Suppressor macrophage treated with lipopolysaccharide for 1 hour (primary cell): ENCODE data around the gene RAP1GDS1.
"Not testable (repeated sequence)": the region's sequence is repeated elsewhere in the genome, so short reads cannot be mapped to it uniquely, and the experiment has no call there.

Source experiments
- DNase-seq, 3 donors: peaks; one replicate each; pipeline ENCODE4 v3.0.0-alpha.2; 2020 to 2022

RAP1GDS1 gene

DNA sequence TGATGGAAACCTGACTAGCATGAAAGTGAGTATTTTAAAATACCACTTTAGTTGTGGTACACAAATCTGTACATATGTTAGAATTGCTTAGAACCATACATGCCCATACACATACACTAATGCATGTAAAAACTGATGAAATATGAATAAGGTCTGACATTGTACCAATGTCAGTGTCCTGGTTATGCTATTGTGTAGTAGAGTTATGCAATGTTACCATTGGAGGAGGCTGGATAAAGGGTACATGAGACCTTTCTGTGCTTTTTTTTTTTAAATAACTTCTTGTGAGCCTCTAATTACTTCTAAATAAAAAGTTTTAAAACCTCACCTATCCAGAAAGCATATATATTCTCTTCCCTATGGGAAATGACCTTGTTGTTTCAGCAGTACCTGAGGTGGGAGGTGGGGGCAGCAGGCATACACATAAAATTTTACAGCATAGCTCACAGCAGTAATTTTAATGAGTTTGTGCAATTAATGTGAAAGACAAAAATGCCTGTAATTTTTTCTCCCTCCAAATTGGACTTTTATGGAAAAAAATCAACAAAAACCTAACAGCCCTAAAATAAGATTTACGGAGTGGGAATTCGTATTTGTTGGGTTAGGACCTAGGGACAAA, 97.6 kb downstream of the RAP1GDS1 start:
- DNase-seq, result no peak

DNA sequence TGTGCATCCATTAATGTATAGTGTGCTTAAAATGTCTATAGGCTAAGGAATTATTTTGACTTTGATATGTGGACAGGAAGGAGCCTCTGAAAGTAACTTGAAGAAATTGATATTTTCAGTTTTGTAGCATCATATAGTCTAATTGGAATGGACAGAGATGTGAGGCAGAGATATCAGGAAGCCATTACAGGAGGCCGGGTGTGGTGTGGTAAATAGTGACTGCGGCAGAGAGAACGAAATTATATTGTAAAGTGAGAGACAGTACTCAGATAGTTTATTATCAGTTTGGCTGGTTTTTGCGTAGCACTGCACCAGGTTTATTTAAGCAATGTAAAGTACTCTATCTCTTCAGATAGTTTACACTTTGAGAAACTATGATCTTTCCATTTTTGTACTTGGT, 98.5 kb downstream of the RAP1GDS1 start:
- DNase-seq, result no peak

DNA sequence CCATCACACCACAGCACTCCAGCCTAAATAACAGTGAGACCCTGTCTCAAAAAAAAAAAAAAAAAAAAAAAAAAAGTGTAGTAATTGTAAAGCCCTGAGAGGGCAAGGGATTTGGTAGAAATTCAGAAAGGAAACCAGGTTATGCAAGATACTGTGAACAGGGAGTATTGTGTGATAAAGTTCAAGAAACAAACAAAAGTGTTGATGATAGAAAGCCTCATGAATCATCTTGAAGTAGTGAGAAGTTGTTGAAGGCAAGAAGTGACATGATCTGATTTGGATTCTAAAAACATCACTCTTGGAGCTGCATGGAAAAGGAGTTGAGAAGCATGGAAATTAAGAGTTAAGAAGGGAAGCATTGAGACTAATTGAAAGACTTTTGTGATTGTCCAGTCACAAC, 102.2 kb downstream of the RAP1GDS1 start:
- no peak for DNase-seq

DNA sequence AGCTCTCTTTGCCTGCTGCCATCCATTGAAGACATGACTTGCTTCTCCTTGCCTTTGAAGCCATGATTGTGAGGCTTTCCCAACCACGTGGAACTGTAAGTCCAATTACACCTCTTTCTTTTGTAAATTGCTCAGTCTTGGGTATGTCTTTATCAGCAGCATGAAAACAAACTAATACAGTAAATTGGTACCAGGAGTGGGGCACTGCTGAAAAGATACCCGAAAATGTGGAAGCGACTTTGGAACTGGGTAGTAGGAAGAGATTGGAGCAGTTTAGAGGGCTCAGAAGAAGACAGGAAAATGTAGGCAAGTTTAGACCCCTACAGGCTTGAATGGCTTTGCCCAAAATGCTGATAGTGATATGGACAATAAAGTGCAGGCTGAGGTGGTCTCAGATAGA, 105.1 kb downstream of the RAP1GDS1 start:
- not testable (repeated sequence) for DNase-seq

DNA sequence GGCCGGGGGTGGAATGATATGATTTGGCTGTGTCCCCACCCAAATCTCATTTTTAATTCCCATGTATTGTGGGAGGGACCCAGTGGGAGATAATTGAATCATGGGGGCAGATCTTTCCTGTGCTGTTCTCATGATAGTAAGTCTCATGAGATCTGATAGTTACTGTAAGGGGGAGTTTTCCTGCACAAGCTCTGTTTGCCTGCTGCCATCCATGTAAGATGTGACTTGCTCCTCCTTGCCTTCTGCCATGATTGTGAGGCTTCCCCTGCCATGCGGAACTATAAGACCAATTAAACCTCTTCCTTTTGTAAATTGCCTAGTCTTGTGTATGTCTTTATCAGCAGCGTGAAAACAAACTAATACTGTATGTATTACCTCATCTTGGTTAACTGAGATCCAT, 106.8 kb downstream of the RAP1GDS1 start:
- DNase-seq, result not testable (repeated sequence)

DNA sequence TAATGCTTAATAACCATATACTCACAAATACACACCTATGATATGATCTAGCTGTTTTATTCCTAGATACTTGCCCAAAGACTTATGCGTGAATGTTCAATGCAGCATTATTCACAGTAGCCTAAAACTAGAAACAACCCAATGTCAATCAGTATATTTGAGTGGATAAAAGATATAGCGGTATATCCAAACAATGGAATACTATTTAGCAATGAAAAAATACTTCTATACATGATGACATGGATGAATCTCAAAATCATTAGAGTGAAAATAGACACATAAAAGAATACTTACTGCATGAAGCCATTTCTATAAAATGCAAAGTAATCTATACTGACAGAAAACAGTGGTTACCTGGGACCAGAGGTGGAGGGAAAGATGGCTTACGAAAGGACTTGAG, 108.1 kb downstream of the RAP1GDS1 start:
- no peak for DNase-seq

DNA sequence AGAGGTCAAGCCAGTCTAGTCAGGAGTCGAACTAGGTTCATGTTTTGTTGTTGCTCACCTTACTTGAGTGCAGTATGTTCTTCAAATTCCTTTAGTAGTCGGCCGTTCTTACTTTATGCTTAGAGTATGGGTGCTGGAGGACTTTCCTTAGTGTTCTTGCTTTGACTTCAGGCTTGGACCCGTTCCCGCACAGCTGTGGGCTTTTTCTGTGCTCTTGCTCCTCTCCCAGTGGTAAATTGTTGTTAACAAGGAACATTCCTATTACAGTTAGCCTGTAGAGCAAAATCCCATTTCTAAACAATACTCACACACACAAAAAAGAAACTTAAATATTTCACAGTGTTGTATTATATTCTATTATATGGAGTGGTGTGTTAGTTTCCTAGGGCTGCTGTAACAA, 113.5 kb downstream of the RAP1GDS1 start:
- DNase-seq, result no peak

DNA sequence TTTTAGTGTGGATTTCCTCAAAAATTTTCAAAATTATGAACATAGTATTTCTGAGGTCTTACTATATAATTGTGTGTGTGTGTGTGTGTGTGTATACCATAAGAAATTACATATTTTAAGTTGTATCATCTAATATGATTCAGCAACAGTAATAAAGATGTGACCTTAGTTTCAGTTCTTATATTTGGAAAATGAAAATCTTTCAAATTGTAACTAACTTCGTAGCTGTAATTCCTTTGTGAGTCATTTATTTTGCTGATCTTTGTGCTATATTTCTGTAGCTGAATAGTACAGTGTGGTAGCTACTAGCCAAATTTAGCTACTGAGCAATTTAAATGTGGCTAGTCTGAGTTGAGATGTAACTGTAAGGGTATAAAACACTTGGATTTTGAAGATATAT, 116.4 kb downstream of the RAP1GDS1 start:
- peak; percentile 26 to 85 (median 77) for DNase-seq

DNA sequence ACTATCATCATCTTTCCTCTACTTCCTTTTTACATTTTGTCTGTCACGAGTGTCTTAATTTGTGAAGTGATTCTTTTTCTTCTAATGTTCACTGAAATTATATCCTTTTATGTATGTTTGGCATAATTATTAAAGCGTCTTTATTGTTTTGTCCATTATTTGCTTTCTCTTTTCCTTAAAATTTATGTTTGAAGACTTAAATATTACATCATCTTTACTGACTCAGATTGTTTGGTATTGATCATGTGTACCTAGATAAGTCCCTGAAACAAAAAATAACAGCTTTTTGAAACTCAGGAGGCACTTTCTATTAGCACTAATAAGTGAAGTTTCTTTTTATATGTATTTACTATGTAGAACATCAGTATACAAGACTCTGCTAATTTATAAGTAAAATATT, 120.1 kb downstream of the RAP1GDS1 start:
- no peak for DNase-seq

DNA sequence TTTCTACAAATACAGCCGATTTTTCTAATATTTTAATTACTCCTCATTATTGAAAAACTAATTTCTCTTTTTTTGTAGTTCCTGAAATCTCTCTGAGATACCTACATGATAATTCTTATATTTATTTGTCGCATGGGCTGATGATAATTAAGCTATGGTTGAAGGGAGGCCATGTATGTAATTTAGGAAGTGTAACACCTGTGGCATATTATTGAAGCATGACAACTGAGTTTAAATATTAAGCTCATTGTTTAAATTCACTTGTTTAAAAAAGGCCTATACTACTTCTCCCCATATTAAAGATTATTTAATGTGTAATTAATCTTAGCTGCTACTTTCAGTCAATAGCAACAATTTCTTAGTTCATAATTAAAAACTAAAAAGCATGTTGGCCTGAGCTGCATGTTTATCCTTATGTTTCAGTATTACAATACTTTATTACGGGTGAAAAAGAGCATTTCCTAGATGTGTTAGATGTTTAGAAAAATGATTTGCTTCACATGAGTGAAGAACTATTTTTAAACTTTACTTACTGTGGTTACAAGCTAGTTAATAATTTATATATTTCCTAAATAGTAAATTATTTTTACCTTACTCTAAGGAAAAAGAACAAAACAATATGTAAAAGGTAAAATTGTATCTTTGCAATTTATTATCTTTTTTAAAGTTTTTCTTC, 122.4 kb downstream of the RAP1GDS1 start:
- DNase-seq, result no peak

DNA sequence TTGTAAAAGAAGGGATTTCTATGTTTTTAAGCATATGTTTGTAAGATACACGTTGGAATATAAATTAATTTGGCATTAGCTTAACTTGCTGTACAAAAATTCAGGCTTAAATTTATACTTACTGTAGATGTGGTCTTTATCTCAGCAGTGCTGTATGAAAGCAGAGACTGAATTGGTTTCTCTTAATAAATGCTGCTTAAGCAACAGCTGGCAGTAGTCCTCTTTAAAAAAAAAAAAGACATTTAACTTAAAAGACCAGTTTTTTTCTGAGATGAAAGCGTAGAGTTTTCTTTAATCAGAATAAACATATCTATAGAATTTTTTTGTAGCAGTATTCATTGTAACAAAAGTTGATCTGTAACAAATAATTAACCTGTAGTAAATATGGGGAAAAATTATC, 124.6 kb downstream of the RAP1GDS1 start:
- DNase-seq, result no peak

DNA sequence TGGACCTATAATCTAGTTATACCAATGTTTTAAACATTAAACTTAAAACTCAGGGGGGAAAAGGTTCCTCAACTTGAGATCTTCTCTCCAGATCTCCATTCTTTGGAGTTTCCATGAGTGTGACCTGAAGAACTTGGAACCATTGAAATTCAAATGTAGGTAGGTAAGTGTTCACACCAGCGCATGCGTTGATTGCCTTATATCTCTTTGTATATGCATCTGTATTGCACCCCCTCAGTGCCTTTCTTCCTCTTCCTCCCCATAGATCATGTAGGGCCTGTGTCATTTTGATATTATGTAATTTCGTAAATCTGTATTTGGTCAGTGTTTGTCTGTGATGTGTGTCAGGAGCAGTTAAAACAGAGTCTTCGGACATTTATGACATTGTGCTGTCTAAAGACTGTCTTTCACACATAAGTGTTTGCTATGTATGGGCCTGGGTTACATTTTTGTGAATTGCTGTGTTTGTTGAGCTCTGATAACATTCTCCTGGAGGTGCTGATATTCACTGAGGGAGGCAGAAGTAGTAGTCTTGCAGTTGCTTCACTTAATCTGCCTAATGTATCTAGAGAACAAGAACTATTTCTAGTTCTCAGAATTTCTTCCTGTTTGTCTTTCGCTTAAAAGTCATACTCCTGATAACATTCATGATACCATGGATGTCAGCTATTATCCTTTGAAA, 126.3 kb downstream of the RAP1GDS1 start:
- DNase-seq, result no peak

DNA sequence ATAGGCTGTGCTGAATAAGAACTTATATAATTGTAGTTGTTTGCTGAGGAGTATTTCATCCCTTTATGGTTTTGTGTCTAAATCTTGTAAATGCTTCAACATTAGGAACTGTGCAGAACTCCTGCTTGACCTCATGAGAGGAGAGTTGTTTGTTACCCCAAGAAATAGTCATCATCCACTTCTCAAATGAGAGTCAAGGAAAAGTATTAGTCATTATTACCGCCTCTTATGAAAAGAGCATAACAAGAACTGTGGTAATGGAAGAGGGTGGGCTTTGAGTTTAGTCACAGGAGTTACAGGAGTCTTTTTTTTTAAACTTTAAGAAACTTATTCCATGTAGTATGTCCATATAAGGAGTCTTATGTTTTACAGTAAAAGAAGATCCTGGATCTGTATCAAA, 132.9 kb downstream of the RAP1GDS1 start:
- peak in 1 of 3 donors; percentile 14 for DNase-seq

DNA sequence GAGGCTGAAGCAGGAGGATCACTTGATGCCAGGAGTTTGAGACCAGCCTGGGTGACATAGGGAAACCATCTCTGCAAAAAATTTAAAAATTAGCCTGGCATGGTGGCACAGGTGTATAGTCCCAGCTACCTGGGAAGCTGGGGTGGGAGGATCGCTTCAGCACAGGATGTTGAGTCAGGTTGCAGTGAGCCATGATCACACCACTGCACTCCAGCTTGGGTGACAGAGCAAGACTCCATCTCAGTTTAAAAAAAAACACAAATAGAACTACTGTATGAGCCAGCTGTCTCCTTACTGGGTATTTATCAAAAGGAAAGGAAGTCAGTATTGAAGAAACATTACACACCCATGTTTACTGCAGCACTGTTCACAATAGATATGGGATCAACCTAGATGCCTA, 138.7 kb downstream of the RAP1GDS1 start:
- no peak for DNase-seq

DNA sequence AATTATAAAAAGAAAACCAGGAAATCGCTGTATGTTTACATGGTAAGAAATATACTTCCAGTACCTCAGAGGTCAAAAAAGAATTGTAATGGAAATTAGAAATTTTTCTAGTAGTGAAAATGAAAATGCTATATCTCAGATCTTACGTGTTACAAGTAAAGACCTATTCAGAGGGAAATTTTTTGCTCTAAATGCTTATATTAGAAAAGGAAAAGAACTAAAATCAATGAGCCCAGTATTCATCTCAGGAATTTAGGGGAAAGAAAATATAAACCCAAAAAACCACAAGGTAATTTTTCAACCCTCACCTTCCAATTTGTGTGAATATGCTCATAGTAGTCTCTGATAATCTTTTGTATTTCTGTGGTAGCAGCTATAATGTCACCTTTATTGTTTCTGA, 145.6 kb downstream of the RAP1GDS1 start:
- no peak for DNase-seq

DNA sequence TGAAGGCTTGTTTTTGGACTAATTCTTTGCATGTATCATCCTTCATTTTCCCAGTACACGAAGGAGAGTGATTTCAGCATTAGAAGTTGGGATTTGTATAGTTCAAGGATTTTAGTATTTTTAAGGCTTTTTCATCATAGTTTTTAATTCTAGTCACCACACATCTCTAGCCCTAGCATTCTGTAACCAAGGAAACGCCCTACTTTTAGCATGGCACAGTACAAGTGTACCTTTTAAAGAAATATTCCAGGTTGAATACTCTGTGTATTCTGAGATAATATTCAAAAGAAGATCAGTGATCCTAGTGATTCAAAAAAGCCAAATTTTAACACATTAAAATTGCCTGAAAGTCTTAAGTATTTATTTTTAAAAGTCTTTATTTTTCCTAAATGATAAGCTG, 150.5 kb downstream of the RAP1GDS1 start:
- DNase-seq, result no peak

DNA sequence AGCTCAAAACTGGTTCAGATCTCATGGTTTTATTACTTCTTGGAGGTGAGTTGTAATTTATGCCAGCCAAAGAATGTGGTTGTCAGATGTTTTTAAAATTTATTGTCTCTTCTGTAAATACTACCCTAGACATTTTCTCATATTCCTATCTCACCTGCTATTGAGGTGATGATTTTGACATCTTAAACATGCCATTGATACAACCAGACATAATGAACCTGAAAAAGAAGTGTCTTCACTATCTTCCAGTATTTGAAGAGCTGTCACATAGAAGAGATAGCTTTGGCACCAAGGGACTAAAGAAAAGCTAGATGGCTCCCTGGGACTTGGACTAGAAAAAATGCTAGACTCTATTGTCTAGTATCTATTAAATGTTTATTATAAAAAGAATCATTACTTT, 155.7 kb downstream of the RAP1GDS1 start:
- DNase-seq, result no peak

DNA sequence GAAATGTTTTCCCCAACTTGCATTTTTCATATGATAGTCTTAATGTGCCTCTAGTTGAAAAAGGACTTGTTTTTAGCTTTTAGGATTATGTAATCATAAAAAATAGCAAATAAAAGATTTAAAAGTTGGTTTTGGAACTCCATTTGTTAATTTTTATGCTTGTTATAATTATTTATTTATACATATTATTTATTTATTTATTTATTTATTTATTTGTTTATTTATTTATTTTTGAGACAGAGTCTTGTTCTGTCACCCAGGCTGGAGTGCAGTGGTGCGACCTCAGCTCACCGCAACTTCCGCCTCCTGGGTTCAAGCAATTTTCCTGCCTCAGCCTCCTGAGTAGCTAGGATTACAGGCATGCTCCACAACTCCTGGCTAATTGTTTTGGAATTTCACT, 159.0 kb downstream of the RAP1GDS1 start:
- not testable (repeated sequence) for DNase-seq

DNA sequence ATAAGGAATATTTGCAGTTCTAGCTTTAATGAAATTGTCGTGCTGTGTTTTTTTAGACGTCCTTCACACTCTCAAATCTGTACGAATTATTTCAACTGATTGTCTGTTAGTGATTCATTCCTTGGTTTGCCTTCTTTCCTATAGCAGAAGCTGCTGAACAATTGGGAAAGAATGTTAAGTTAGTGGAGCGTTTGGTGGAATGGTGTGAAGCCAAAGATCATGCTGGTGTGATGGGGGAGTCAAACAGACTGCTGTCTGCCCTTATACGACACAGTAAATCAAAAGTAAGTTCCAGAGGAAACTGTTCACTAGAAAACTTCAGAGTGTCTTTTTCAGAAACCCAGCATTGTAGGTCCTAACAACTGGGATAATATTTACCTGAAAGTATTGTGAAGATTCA, 159.9 kb downstream of the RAP1GDS1 start:
- no peak for DNase-seq

DNA sequence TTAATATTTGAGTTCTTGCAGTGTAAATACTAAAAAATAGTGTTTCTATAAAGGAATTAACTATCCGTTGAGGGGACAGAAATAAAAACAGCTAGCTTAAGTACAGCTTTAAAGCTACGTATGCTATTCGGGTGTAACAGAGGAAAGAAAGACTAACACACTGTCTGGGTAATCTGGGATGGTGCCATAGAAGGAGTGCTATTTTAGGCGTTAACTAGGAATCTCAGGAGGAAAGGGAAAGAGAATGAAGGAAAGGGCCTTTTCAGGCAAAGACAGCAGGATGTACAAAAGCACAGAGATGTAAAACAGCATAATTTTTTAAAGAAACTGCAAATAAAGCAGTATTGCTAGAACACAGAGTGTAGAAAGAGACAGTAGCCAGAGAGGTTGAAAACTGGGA, 161.8 kb downstream of the RAP1GDS1 start:
- no peak for DNase-seq

DNA sequence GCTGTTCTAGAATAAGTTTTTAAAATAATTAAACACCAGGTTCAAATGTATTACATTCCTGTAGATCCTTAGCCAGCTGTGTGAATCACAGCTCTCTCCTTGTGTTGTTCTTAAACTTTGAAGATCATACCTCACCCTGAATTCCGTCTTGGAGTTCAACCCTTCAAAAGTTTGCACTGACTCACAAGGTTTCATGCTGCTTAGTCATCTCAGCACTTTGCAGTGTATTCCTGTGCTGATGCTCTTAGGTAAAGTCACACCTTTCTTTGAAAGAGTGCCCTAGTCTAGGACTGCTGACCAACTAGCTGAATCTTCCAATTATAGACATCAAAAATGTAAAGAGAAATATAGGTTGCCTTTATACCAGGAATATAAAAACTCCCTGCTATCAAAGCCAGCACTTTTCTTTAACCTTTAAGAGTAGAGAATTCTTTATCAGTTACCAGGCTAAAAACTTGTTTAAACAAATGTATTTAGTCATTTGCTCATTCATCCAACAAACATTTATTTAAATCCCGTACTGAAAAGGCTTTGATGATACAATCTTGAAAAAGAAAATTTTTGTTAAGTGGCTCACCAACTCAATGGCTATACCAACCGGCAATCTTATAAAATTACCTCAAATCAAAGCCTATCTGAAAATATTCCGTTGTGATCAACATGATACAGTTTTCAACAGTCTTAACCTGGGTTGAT, 169.7 kb downstream of the RAP1GDS1 start:
- DNase-seq, result no peak

DNA sequence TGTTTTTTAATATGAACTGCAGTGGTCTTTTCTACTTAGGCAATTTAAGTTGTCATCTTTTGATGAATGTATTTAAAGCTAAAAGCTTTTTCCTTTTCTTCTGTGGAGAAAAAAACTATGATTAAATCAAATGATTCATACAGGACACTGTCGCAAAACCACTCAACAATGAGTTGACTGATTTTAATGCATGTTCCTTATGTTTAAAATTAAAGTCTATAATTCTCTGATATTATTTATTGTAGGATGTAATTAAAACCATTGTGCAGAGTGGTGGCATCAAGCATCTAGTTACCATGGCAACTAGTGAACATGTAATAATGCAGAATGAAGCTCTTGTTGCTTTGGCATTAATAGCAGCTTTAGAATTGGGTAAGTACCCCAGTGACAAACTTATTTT, 172.5 kb downstream of the RAP1GDS1 start:
- DNase-seq, result no peak

DNA sequence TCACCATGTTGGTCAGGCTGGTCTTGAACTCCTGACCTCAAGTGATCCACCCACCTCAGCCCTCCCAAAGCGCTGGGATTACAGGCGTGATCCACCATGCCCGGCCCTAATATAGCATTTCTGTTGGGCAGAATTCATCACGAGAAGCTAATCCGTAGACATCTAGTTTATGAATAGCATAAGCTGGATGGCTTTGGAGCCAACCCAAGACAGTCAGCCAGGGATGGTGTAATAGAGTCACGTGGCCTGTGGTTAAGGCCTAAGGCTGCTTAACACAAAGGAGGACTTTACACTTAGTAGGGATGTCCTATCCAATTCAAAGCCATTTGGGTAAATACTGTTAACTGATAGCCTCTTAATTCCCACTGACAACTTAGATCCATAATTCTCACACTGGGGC, 173.6 kb downstream of the RAP1GDS1 start:
- DNase-seq, result no peak

DNA sequence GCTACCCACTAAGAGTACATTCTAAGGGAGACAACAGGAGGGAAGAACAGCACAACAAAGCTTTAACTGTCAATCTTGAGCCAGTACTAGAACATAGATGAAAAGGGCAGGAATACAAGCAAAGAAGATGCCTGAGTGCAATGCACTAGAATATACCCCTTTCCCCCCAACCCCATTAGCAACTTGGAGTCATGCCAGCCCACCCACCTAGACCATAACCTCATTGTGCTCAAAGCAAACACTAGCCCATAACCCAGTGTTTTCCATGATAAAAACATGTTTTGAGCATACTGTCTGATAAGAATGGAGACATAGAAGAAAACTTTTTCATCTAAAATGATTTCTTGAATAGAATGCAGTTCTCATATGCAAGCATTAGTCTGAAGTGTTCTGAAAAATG, 183.2 kb downstream of the RAP1GDS1 start:
- DNase-seq, result no peak
